GM18909 (cell line): ENCODE measurements around the gene PCDH19.

Experiments
- ATAC-seq: cut with Tn5 transposase; IDR thresholded peaks from one replicate; pipeline ENCODE4 v1.9.1; 2021; ENCODE audit warnings: mild to moderate bottlenecking; ENCODE audit not compliant: unreplicated experiment, poor library complexity

The PCDH19 gene

DNA sequence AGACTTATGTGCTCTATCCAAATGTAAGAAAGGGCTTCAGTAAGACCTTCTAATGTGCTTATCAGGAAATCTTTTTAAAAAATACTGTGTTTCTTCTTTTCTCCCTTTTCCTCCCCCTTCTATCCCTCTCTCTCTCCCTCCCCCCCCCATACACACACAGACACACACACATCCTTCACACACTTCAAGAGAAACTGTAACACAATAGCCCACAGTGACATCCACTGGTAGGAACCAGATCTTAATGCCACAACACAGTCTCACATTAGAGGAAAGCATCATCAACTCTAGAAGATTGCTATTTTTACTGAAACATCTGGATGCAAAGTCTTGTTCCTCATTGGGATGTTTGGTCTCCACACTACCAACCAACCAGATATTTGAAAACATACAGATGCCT, 4.6 kb downstream of the PCDH19 start:
- ATAC-seq: no peak

DNA sequence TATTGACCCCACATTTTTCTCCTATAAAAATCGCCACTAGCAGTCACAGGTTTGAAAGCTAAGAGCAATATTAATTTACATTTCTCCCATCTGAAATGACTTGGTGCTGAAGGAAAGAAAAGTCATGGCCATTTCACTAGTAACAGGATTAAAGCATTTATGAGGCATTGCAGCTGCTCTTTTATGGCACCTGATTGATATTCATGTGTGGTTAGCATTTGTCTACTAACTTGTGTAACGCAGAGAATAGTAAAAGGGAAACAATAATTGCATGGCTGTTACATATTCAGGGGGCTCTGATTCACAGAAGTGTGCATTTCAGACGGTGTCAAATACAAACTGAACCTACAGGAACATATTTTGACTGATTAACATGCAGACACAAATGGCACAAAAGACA, 5.2 kb downstream of the PCDH19 start:
- no peak for ATAC-seq

- no peak for ATAC-seq
Observed at GRCh38 chrX:100395781-100396180, 14.3 kb downstream of the PCDH19 start.

GRCh38 chrX:100381619-100382018, 28.5 kb downstream of the PCDH19 start:
- no peak for ATAC-seq

DNA sequence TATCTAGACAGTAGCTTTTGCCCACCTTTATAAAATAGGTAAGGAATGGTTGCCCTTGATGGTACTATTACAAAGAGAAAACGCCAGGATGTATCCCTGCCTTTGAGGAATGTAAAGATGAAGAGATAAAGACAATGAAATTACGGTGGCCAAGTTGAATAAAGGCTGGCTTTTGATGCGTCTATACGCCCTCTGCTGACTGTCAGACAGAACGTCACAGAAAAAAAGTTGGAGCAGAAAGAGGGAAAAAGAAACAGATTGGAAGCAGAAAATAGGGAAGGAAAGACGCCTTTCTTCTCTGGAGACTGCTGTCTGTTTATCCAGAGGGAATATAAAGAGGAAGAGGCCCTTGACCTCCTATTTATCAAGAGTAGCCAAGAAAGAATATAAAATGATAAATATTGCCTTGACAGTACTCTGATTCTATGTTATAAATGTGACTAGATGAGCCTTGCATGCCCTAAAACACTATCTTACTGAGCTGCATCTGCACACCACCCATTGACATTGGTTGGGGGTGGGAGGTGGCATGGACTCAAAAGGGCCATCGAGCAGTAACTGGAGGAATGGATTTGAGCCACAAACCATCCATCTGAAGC, 30.6 kb downstream of the PCDH19 start:
- ATAC-seq: no peak

DNA sequence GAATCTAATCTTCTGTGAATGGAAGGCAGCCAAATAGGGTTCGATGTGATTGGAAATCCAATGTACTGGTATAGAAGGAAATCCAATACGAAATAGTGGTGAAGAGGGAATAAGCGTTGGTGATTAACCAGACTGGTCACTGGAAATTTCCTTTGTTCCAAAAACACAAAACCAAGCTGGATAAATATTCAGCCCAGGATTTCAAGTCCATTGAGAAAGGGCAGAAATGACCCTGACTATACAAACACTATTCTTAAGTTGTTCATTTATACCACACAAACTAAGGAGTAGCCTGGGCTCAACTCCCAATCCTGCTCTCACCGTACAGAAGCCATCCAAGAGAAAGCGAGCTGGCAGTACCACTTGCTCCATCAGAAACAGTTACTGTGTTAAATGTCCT, 32.2 kb downstream of the PCDH19 start:
- ATAC-seq: no peak

GRCh38 chrX:100376576-100376975, 33.5 kb downstream of the PCDH19 start:
- no peak for ATAC-seq

DNA sequence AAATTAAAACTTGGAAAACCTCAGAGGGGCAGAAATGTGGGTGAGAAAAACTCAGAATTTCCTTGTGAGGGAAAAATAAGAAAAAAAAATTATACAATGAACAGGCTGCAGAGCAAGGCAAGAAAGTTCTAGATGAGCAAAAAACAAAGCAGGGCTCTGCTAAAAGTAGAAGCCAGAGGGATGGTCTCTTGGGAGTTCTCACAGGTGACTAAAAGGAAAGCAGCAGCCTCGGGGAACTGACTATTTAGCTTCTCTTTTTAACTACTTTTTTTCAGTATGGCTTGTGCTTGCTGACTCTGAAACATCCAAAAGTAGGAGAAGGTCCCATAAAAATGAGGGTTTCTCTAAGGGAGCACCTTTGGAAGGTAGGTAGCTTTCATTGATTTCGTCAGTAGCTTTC, 36.4 kb downstream of the PCDH19 start:
- no peak for ATAC-seq

GRCh38 chrX:100368167-100368566, 41.9 kb downstream of the PCDH19 start:
- no peak for ATAC-seq

GRCh38 chrX:100363896-100364295, 46.2 kb downstream of the PCDH19 start:
- no peak for ATAC-seq

DNA sequence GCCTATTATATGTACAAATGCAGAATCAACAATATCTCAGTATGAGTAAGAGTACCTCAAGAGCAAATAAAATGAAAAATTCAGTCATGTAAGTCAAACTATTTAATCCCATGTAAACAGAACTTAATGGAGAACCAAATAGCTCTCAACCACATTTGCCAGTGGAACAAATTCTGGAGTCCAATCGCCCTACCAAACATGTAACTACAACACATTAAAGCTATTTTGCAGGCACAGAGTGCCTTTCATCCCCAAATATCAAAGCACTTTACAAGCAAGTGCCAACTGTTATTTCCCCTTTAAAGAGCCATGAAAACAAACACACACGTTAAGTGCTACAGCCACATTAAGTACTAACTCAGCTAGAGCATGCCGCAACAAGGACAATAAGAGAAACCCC, 51.3 kb downstream of the PCDH19 start:
- no peak for ATAC-seq

GRCh38 chrX:100356351-100356896, 53.6 kb downstream of the PCDH19 start:
- no peak for ATAC-seq

- ATAC-seq: no peak
Observed at GRCh38 chrX:100355680-100356079, 54.4 kb downstream of the PCDH19 start.

- ATAC-seq: no peak
Observed at GRCh38 chrX:100353326-100353725, 56.7 kb downstream of the PCDH19 start.

DNA sequence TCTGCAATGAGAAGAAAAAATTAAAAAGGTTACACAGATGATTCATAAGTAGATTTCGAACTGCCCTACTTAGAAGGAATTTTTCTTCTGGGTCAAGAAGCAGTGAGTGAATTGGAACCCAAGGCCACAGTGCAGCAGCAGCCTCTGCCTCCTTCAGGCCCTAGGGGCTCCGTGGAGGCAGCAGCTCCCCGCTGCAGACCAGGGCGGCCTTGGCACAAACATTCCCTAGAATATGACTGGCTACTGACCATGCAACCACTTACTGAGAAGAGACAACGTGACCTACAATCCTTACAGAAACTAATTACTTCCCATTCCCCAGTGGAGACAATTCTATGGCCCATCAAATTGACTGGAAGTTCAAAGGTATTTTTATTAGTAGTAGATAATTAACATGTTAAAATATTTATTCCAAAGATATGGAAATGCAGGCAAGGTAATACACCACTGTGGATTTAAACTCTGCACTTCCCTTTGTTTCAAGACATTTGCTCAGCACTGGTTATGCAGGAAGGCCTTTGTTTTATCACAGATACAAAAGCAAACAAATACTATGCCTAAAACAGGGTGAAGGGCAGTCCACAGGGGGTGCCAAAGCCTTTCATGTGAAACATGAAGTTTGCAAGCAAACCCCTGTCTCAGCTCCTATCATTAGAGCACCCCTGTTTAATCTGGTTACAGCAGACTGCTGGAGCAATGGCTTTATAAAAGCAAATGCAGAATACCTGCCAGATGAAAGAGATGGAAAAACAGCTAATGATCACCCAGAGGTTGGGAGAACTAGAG, 59.2 kb downstream of the PCDH19 start:
- ATAC-seq: no peak

- no peak for ATAC-seq
Observed at GRCh38 chrX:100349391-100349790, 60.7 kb downstream of the PCDH19 start.

- ATAC-seq: no peak
Observed at GRCh38 chrX:100341142-100341510, 68.9 kb downstream of the PCDH19 start.

GRCh38 chrX:100340491-100341141, 69.5 kb downstream of the PCDH19 start:
- no peak for ATAC-seq

DNA sequence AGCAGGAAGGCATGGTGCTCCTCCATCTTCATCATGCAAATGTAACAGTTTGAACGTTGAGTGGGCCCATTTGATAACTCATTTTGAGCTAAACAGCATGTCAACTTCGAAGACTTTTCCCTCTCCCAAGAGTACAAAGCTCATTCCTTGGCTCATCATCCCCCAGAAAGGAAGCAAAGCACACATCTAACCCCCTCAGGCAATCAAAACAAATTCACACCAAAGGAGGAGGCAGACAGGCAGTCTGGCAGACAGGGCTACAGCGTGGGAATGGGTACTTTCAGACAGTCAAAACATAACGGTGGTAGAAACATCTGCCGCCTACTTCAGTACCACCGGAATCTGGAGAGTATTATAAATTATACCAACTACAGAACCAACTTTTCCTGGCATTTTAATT, 81.7 kb downstream of the PCDH19 start:
- ATAC-seq: no peak

DNA sequence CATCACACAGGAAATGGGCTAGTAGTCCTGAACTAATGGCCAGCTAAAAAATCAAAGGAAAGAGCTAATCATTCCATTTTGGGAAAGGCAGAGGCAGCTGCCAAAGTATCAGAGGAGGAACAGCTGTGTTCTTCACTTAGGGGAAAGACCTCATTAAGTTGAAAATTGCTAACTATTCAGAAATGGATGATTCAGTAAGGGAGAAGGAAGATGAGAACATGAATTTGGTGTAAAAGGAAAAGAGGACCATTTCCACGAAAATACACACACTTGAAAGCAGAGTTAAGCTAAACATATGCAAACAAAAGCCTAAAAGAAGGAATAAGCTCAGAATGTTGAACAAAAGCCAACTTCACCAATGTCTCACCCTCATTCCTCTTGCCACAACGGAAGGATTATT, 90.4 kb downstream of the PCDH19 start:
- ATAC-seq: no peak

DNA sequence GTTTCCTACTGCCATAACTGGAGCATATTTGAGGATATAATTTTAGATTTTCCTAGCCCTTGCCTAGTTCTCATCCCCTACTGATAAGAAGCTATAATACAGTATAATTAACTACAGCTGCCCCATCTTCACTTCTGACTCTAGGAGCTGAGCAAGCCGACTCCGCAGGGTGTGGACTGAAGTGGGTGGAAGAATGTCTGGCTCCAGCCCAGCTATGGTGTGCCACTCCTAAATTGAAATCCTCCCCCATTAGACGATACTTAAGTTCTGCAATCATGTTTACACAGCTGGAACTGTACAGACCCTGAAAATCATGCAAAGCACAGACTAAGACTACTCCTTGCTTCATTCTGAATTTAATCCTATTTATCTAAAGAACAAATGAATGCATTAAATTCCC, 93.1 kb downstream of the PCDH19 start:
- no peak for ATAC-seq
